ENCODE measurements around the gene PMIS2. TPM values are rescaled to one million over a fixed set of nuclear protein-coding genes. Genes with fewer than 3 reads are reported as not detected.

Gene PMIS2
- total and polyA plus RNA-seq, 2 of the 8 experiments (the other 6 are each of a cell fraction or from before 2014, with no cell fraction given): not detected

DNA sequence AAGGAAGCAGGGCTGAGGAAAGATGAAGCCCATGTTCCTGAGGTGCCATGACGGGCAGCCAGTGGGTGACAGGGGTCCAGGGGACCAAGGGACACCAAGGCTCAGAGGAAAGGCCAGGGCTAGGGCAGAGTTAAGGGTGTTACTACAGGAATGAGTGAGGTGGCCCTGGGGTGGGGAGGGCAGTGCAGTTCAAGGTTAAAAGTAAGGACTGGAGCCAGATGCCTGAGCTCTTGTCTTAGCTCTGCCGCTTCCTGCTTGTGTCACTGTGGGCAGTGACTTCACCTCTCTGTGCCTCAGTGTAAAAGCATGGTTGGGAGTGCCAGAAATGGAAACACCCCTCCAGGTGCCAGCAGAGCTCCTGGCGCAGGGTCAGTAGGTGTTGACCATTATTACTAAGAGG, 50.7 kb downstream of the PMIS2 start:
- H3K18ac ChIP-seq (ENCODE audit: extremely low read depth, low read length): no peak overlapping the region
- no peaks in the 10 kb centered on the region for H3K79me2 ChIP-seq (ENCODE audit: control insufficient read depth in 1 of 2, insufficient read depth in 2 of 2, low read length in 2 of 2)
- no peaks in the 10 kb centered on the region for H3K9me3 ChIP-seq (ENCODE audit: insufficient read depth in 2 of 2, low read depth in 1 of 2, low read length in 1 of 2)
- 90% methylated on average over 3 of the region's 3 CpGs; no CpG with 5 or more reads in 1 of the 2 experiments for WGBS, 2 experiments (ENCODE audit: extremely low coverage in 1 of 2, insufficient coverage in 1 of 2, insufficient read length in 1 of 2, insufficient replicate concordance in 2 of 2, low coverage in 1 of 2, low lambda C conversion rate in 2 of 2, missing lambda C conversion rate in 1 of 2)
- H3K4me2 ChIP-seq (ENCODE audit: insufficient read depth in 1 of 2, low read depth in 2 of 2, low read length in 2 of 2): no peak overlapping the region
- H4K5ac ChIP-seq (ENCODE audit: insufficient read length, low read depth, low read length): no peak overlapping the region
- no peak overlapping the region for H3K23ac ChIP-seq (ENCODE audit: insufficient read length)
- H4K8ac ChIP-seq (ENCODE audit: extremely low read depth, insufficient read depth, low read length): no peak overlapping the region
- no peak for FAIRE-seq
- no peak overlapping the region for H3K9ac ChIP-seq (replicated peaks in 1 of 4; ENCODE audit: extremely low read depth in 1 of 4, low read depth in 3 of 4, low read length in 3 of 4)
- no peak overlapping the region for H2BK5ac ChIP-seq (ENCODE audit: low read depth, low read length)
- no peak overlapping the region for H2AK5ac ChIP-seq (ENCODE audit: low read depth, low read length)
- no peak overlapping the region for H3K56ac ChIP-seq (replicated peaks; ENCODE audit: insufficient read length, low read depth, low read length)
- no peak for DNase-seq (ENCODE audit: low read depth in 1 of 2, low spot score in 2 of 2)
- no peak overlapping the region for H2AFZ ChIP-seq (ENCODE audit: low read length)
- peaks cover 4 to 12% (median 7%) of the 10 kb centered on the region in 4 experiments for H3K4me1 ChIP-seq (replicated peaks in 1 of 4; ENCODE audit: control insufficient read depth in 3 of 4, insufficient read depth in 4 of 4, low read length in 3 of 4)
- POLR2A ChIA-PET (ENCODE audit: partially characterized antibody): interaction anchor here (0.8 to 2.4 kb wide), 2 partner anchors 12 to 15 kb away, joined by 3 to 17 read pairs; partner anchors contain the start of gene COX6B1
- no peak overlapping the region for H3K27ac ChIP-seq (ENCODE audit: low read depth, low read length)
- no peaks in the 10 kb centered on the region for H3K79me1 ChIP-seq (ENCODE audit: low read depth, low read length)
- H3K4me3 ChIP-seq (ENCODE audit: extremely low read depth in 1 of 4, insufficient read depth in 2 of 4, low read depth in 3 of 4, low read length in 4 of 4): no peak overlapping the region
- H3K23me2 ChIP-seq (ENCODE audit: low read depth, low read length): peaks cover 4% of the 10 kb centered on the region; the same call in 1 of the 2 replicates
- CTCF ChIA-PET (ENCODE audit: partially characterized antibody): interaction anchor here (1.6 to 4.8 kb wide), 3 partner anchors 44 to 104 kb away, joined by 3 to 20 read pairs (median 5); no protein-coding TSS in a partner anchor
- no peak overlapping the region for H2BK15ac ChIP-seq (ENCODE audit: low read length)
- H4K20me1 ChIP-seq (replicated peaks in 1 of 2; ENCODE audit: control insufficient read depth in 1 of 2, insufficient read depth in 2 of 2, low read length in 2 of 2): peaks cover 0 to 6% of the 10 kb centered on the region in 2 experiments
- no peak overlapping the region for H2BK20ac ChIP-seq (ENCODE audit: low read length)
- no peak overlapping the region for H2BK12ac ChIP-seq (ENCODE audit: low read depth, low read length)
- no peak overlapping the region for H2BK120ac ChIP-seq (replicated peaks; ENCODE audit: low read depth, low read length)
- H3K14ac ChIP-seq (ENCODE audit: insufficient read length): no peak overlapping the region
- H3K36me3 ChIP-seq (ENCODE audit: control insufficient read depth in 2 of 4, insufficient read depth in 4 of 4, low read length in 3 of 4): peaks cover 12 to 40% (median 22%) of the 10 kb centered on the region in 4 experiments; a peak in 7 of 8 replicates
- no peaks in the 10 kb centered on the region for H3K27me3 ChIP-seq (replicated peaks in 1 of 4; ENCODE audit: control insufficient read depth in 3 of 4, extremely low read depth in 1 of 4, insufficient read depth in 3 of 4, low read length in 3 of 4)
- H3K4ac ChIP-seq (replicated peaks; ENCODE audit: insufficient read length, low read depth, low read length): no peak overlapping the region
- no peak overlapping the region for H4K91ac ChIP-seq (replicated peaks; ENCODE audit: insufficient read length, low read length)
- TF ChIP-seq SUZ12 (IDR thresholded peaks at IDR 0.05; ENCODE audit: low read length) (no peak), ZNF274 (IDR thresholded peaks at IDR 0.05; ENCODE audit: borderline replicate concordance, extremely low read depth, low read length) (no peak), SP1 (IDR thresholded peaks at IDR 0.05; ENCODE audit: low read depth, low read length) (no peak), SP4 (IDR thresholded peaks at IDR 0.05; ENCODE audit: low read length) (no peak), NRF1 (IDR thresholded peaks at IDR 0.05; ENCODE audit: low read depth, low read length) (no peak), TAF7 (optimal IDR thresholded peaks at IDR 0.05; ENCODE audit: borderline replicate concordance, low read depth, low read length) (no peak), GABPA (IDR thresholded peaks at IDR 0.05; ENCODE audit: borderline replicate concordance, insufficient read depth, low read length) (no peak), CREB1 (IDR thresholded peaks at IDR 0.05) (no peak), SRF (IDR thresholded peaks at IDR 0.05; ENCODE audit: low read depth, low read length) (no peak), BCL11A (IDR thresholded peaks at IDR 0.05; ENCODE audit: low read depth in 2 of 2, low read length in 2 of 2) (no peak), POU5F1 (IDR thresholded peaks at IDR 0.05; ENCODE audit: low read depth, low read length) (no peak), SIRT6 (IDR thresholded peaks at IDR 0.05; ENCODE audit: low read length) (no peak)
- TF ChIP-seq, protein P1, sequence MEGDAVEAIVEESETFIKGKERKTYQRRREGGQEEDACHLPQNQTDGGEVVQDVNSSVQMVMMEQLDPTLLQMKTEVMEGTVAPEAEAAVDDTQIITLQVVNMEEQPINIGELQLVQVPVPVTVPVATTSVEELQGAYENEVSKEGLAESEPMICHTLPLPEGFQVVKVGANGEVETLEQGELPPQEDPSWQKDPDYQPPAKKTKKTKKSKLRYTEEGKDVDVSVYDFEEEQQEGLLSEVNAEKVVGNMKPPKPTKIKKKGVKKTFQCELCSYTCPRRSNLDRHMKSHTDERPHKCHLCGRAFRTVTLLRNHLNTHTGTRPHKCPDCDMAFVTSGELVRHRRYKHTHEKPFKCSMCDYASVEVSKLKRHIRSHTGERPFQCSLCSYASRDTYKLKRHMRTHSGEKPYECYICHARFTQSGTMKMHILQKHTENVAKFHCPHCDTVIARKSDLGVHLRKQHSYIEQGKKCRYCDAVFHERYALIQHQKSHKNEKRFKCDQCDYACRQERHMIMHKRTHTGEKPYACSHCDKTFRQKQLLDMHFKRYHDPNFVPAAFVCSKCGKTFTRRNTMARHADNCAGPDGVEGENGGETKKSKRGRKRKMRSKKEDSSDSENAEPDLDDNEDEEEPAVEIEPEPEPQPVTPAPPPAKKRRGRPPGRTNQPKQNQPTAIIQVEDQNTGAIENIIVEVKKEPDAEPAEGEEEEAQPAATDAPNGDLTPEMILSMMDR (IDR thresholded peaks at IDR 0.05; ENCODE audit: control extremely low read depth in 1 of 3, insufficient read depth in 1 of 3, low read depth in 1 of 3, low read length in 3 of 3): no peak
